GM13977 (cell line): ENCODE measurements around the gene YWHAH.
"Not testable (repeated sequence)": the region's sequence is repeated elsewhere in the genome, so short reads cannot be mapped to it uniquely, and the experiment has no call there.

Source experiments
- DNase-seq: peaks from one replicate; pipeline ENCODE4 v3.0.0; 2012; ENCODE audit warnings: low spot score
- CTCF ChIP-seq: IDR thresholded peaks from 2 replicates; pipeline ENCODE4 v1.5.1; 2012; ENCODE audit warnings: mild to moderate bottlenecking, control low read depth; ENCODE audit not compliant: insufficient read depth; ENCODE audit errors: extremely low read depth, missing control alignments
- in situ Hi-C: fragments of 300-500 bp; cut with MboI; formaldehyde crosslinking; loops from one replicate; pipeline ENCODE4 v1.12.0; 2022; ENCODE audit warnings: low sequenced_read_pairs, low pct_unique_long_range_greater_than_20kb, mixed read lengths, inconsistent platforms; ENCODE audit not compliant: unreplicated experiment

The YWHAH gene

GRCh38 chr22:31970490-31971444 lies 26.4 kb downstream of the YWHAH start:
- in situ Hi-C loops: no loop called here
- peak; percentile 98 for TF ChIP-seq CTCF

GRCh38 chr22:31972180-31972579 lies 27.8 kb downstream of the YWHAH start:
- no peak for DNase-seq
- in situ Hi-C loops: no loop called here
- no peak for TF ChIP-seq CTCF

More at GRCh38 chr22:31970490-31971444, 26.4 kb downstream of the YWHAH start:
- DNase-seq: peak; percentile 90

- TF ChIP-seq CTCF: no peak
- in situ Hi-C loops: no loop called here
- no peak for DNase-seq
Measured at GRCh38 chr22:31973739-31974138, 29.4 kb downstream of the YWHAH start.

GRCh38 chr22:31977141-31977841 lies 33.0 kb downstream of the YWHAH start:
- DNase-seq: peak; percentile 78
- in situ Hi-C loops: loop anchor here (25.0 kb wide), 1 partner anchor 485 kb away; the partner anchor contains the start of genes BPIFC and FBXO7
- peak; percentile 84 for TF ChIP-seq CTCF

GRCh38 chr22:31977939-31978338 lies 33.6 kb downstream of the YWHAH start:
- in situ Hi-C loops: loop anchor here (25.0 kb wide), 1 partner anchor 484 kb away; the partner anchor contains the start of genes BPIFC and FBXO7
- no peak for TF ChIP-seq CTCF
- DNase-seq: no peak

- in situ Hi-C loops: loop anchor here (10.0 to 25.0 kb wide), 2 partner anchors 104 to 482 kb away; partner anchors contain the start of genes BPIFC and FBXO7
- DNase-seq: no peak
- TF ChIP-seq CTCF: no peak
Measured at GRCh38 chr22:31980628-31981027, 36.3 kb downstream of the YWHAH start.

GRCh38 chr22:31981976-31982375 lies 37.6 kb downstream of the YWHAH start:
- DNase-seq: not testable (repeated sequence)
- in situ Hi-C loops: loop anchor here (10.0 to 25.0 kb wide), 2 partner anchors 103 to 480 kb away; partner anchors contain the start of genes BPIFC and FBXO7
